Caco-2 (cell line): ENCODE results near the gene XAB2. TPM values are rescaled to one million over a fixed set of nuclear protein-coding genes. Genes with fewer than 3 reads are reported as not detected.
A peak's percentile ranks its signal among the peaks of the same experiment; 100 is the strongest.

Experiments used
- BruUV-seq: library from RNA; stranded (reverse); fragments of 400-500 nt; replicated peaks from 2 replicates; lab custom pipeline; 2021; lab: Mats Ljungman, UMichigan
- CTCF ChIA-PET: fragments of 300-600 bp; sonication (Branson Sonifier 250); formaldehyde crosslinking; loops from one replicate; lab custom pipeline; 2022; ENCODE audit warnings: antibody characterized with exemption; lab: Charles Lee
- POLR2A ChIA-PET: fragments of 300-600 bp; sonication (Branson Sonifier 250); formaldehyde crosslinking; loops from one replicate; lab custom pipeline; 2022; ENCODE audit warnings: antibody characterized with exemption; lab: Charles Lee
- DNase-seq, 2 experiments: peaks; one replicate each; pipeline versions ENCODE4 v3.0.0 to v3.0.0-alpha.2; 2020 to 2022
- H3K27me3 ChIP-seq: replicated peaks from 2 replicates; pipeline ENCODE4 v1.6.0; 2011; ENCODE audit warnings: low read length; ENCODE audit not compliant: control insufficient read depth, insufficient read depth
- H3K36me3 ChIP-seq: 2 replicates; pipeline ENCODE4 v1.5.1; 2011; ENCODE audit warnings: low read length; ENCODE audit not compliant: control insufficient read depth, insufficient read depth
- H3K4me1 ChIP-seq: fragments of 250-450 bp; sonication (Bioruptor Pico); 2 replicates; pipeline ENCODE4 v1.5.1; 2020; ENCODE audit warnings: mild to moderate bottlenecking
- H3K4me3 ChIP-seq: 2 replicates; pipeline ENCODE4 v1.5.1; 2011; ENCODE audit warnings: low read depth, mild to moderate bottlenecking, control low read depth, low read length
- H3K9me3 ChIP-seq: fragments of 250-450 bp; sonication (Bioruptor Pico); 2 replicates; pipeline ENCODE4 v1.5.1; 2020; ENCODE audit warnings: mild to moderate bottlenecking, moderate library complexity
- H3K27ac Mint-ChIP-seq: one replicate; pipeline ENCODE4 v1.8.0; 2022; ENCODE audit warnings: mixed read lengths; ENCODE audit not compliant: unreplicated experiment
- H3K27me3 Mint-ChIP-seq: one replicate; pipeline ENCODE4 v1.8.0; 2022; ENCODE audit warnings: mixed read lengths; ENCODE audit not compliant: insufficient read depth, unreplicated experiment
- H3K36me3 Mint-ChIP-seq: one replicate; pipeline ENCODE4 v1.8.0; 2022; ENCODE audit warnings: mild to moderate bottlenecking, mixed read lengths; ENCODE audit not compliant: insufficient read depth, unreplicated experiment
- H3K4me1 Mint-ChIP-seq: one replicate; pipeline ENCODE4 v1.8.0; 2022; ENCODE audit warnings: low read depth, mixed read lengths; ENCODE audit not compliant: unreplicated experiment
- H3K4me3 Mint-ChIP-seq: one replicate; pipeline ENCODE4 v1.8.0; 2022; ENCODE audit warnings: mild to moderate bottlenecking, moderate library complexity, mixed read lengths; ENCODE audit not compliant: unreplicated experiment
- H3K9me3 Mint-ChIP-seq: one replicate; pipeline ENCODE4 v1.8.0; 2022; ENCODE audit warnings: mixed read lengths; ENCODE audit not compliant: unreplicated experiment
- CTCF ChIP-seq, 2 experiments: fragments of 200-600 bp in 1 of 2; IDR thresholded peaks; 1 replicate in 1 of 2; 2 replicates in 1 of 2; pipeline versions ENCODE4 v1.5.1 to v1.8.0; 2011 to 2022; ENCODE audit warnings: antibody characterized with exemption in 1 of 2, control low read depth in 1 of 2, inconsistent platforms in 1 of 2, low read depth in 1 of 2, low read length in 1 of 2, mild to moderate bottlenecking in 1 of 2, moderate library complexity in 1 of 2; ENCODE audit not compliant: insufficient read depth in 1 of 2, severe bottlenecking in 1 of 2, unreplicated experiment in 1 of 2
- intact Hi-C: fragments of 100-400 bp; cut with micrococcal nuclease; formaldehyde crosslinking; loops from one replicate; pipeline ENCODE4 v1.10.0; 2022; ENCODE audit not compliant: unreplicated experiment
- total RNA-seq: library from RNA; stranded (reverse); gene quantifications from 2 replicates; pipeline ENCODE4 v1.2.3, GENCODE V29; 2022

Gene XAB2
- total RNA-seq, 1 experiment from 2014 or later, result 44.7 TPM

- Mint-ChIP-seq H3K27ac (peak overlapping the region; percentile 57), H3K9me3 (peaks cover 9% of the 10 kb centered on the region), H3K4me1 (no peaks in the 10 kb centered on the region), H3K36me3 (peaks cover 13% of the 10 kb centered on the region), H3K4me3 (no peak overlapping the region), H3K27me3 (no peaks in the 10 kb centered on the region)
- no peak for TF ChIP-seq CTCF (IDR thresholded peaks at IDR 0.05; ENCODE audit: insufficient read depth in 1 of 2, low read depth in 1 of 2, low read length in 1 of 2, severe bottlenecking in 1 of 2, unreplicated experiment in 1 of 2)
- CTCF ChIA-PET, result no interaction called here
- intact Hi-C loops, result no loop called here
- H3K9me3 ChIP-seq, result no peaks in the 10 kb centered on the region
- H3K4me1 ChIP-seq, result no peaks in the 10 kb centered on the region
- POLR2A ChIA-PET, result no interaction called here
- no peak for DNase-seq
- H3K4me3 ChIP-seq, result no peak overlapping the region
- no TSS peak for BruUV-seq
- H3K36me3 ChIP-seq, result peaks cover 2% of the 10 kb centered on the region
- H3K27me3 ChIP-seq, result no peaks in the 10 kb centered on the region
Measured at GRCh38 chr19:7643031-7643415, 13.7 kb upstream of the XAB2 start.

- Mint-ChIP-seq H3K9me3 (peaks cover 9% of the 10 kb centered on the region), H3K27me3 (no peaks in the 10 kb centered on the region), H3K4me3 (no peak overlapping the region), H3K27ac (no peak overlapping the region), H3K36me3 (peaks cover 16% of the 10 kb centered on the region), H3K4me1 (no peaks in the 10 kb centered on the region)
- BruUV-seq, result no TSS peak
- Histone ChIP-seq H3K4me3 (no peak overlapping the region), H3K9me3 (no peaks in the 10 kb centered on the region), H3K4me1 (no peaks in the 10 kb centered on the region), H3K27me3 (no peaks in the 10 kb centered on the region), H3K36me3 (peaks cover 2% of the 10 kb centered on the region)
- ChIA-PET POLR2A (interaction anchor here (0.6 kb wide), 1 partner anchor 74 kb away, joined by 3 read pairs; no protein-coding TSS in a partner anchor), CTCF (interaction anchor here (1.4 to 1.5 kb wide), 2 partner anchors 38 to 74 kb away, joined by 5 to 6 read pairs; partner anchors contain the start of gene TRAPPC5)
- no peak for DNase-seq
- intact Hi-C loops, result no loop called here
- TF ChIP-seq CTCF (IDR thresholded peaks at IDR 0.05; ENCODE audit: insufficient read depth in 1 of 2, low read depth in 1 of 2, low read length in 1 of 2, severe bottlenecking in 1 of 2, unreplicated experiment in 1 of 2), result no peak
Measured at GRCh38 chr19:7642295-7643030, 13.1 kb upstream of the XAB2 start.

GRCh38 chr19:7641290-7642276 is 12.2 kb upstream of the XAB2 start:
- Histone ChIP-seq H3K36me3 (peaks cover 2% of the 10 kb centered on the region), H3K27me3 (no peaks in the 10 kb centered on the region), H3K9me3 (no peaks in the 10 kb centered on the region), H3K4me3 (no peak overlapping the region), H3K4me1 (peaks cover 1% of the 10 kb centered on the region; the same call in 1 of the 2 replicates)
- H3K4me3 Mint-ChIP-seq, result no peak overlapping the region
- intact Hi-C loops, result no loop called here
- H3K27me3 Mint-ChIP-seq, result no peaks in the 10 kb centered on the region
- H3K9me3 Mint-ChIP-seq, result peaks cover 9% of the 10 kb centered on the region
- H3K4me1 Mint-ChIP-seq, result no peaks in the 10 kb centered on the region
- H3K27ac Mint-ChIP-seq, result no peak overlapping the region
- no TSS peak for BruUV-seq
- no peak for DNase-seq
- TF ChIP-seq CTCF (IDR thresholded peaks at IDR 0.05; ENCODE audit: insufficient read depth in 1 of 2, low read depth in 1 of 2, low read length in 1 of 2, severe bottlenecking in 1 of 2, unreplicated experiment in 1 of 2), result peak in 1 of 2 experiments; percentile 7
- CTCF ChIA-PET, result interaction anchor here (1.4 to 1.5 kb wide), 2 partner anchors 39 to 73 kb away, joined by 5 to 6 read pairs; partner anchors contain the start of gene TRAPPC5
- peaks cover 24% of the 10 kb centered on the region for H3K36me3 Mint-ChIP-seq
- POLR2A ChIA-PET, result interaction anchor here (0.6 to 0.8 kb wide), 3 partner anchors 39 to 158 kb away, joined by 3 read pairs; partner anchors contain the start of gene TRAPPC5
